ENCODE results near the gene RAB4A.

- TF ChIP-seq, protein P1, sequence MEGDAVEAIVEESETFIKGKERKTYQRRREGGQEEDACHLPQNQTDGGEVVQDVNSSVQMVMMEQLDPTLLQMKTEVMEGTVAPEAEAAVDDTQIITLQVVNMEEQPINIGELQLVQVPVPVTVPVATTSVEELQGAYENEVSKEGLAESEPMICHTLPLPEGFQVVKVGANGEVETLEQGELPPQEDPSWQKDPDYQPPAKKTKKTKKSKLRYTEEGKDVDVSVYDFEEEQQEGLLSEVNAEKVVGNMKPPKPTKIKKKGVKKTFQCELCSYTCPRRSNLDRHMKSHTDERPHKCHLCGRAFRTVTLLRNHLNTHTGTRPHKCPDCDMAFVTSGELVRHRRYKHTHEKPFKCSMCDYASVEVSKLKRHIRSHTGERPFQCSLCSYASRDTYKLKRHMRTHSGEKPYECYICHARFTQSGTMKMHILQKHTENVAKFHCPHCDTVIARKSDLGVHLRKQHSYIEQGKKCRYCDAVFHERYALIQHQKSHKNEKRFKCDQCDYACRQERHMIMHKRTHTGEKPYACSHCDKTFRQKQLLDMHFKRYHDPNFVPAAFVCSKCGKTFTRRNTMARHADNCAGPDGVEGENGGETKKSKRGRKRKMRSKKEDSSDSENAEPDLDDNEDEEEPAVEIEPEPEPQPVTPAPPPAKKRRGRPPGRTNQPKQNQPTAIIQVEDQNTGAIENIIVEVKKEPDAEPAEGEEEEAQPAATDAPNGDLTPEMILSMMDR (IDR thresholded peaks at IDR 0.05; ENCODE audit: low read depth, low read length), result no peak
- TF ChIP-seq POLR2A (IDR thresholded peaks at IDR 0.05; ENCODE audit: extremely low read depth, insufficient read length) (no peak), MYC (IDR thresholded peaks at IDR 0.05; ENCODE audit: low read depth, low read length) (no peak)
- TF ChIP-seq, protein P2, sequence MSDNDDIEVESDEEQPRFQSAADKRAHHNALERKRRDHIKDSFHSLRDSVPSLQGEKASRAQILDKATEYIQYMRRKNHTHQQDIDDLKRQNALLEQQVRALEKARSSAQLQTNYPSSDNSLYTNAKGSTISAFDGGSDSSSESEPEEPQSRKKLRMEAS (IDR thresholded peaks at IDR 0.05; ENCODE audit: low read depth, low read length), result no peak
These were observed 14.0 kb downstream of the RAB4A start for GRCh38 chr1:229284887-229285286.
